HAP-1 (cell line): ENCODE data around the gene PGPEP1.

ENCODE experiments used
- DNase-seq, 2 experiments: peaks; one replicate each; pipeline ENCODE4 v3.0.0-alpha.2; 2016 to 2020; ENCODE audit warnings: low spot score in 2 of 2
- H3K27me3 ChIP-seq: fragments of 250-450 bp; sonication (Bioruptor Pico); 2 replicates; pipeline ENCODE4 v1.5.1; 2020; ENCODE audit warnings: low read depth, mild to moderate bottlenecking, moderate library complexity
- H3K36me3 ChIP-seq: fragments of 250-450 bp; sonication (Bioruptor Pico); replicated peaks from 2 replicates; pipeline ENCODE4 v1.5.1; 2020; ENCODE audit warnings: mild to moderate bottlenecking
- H3K4me1 ChIP-seq: fragments of 250-450 bp; sonication (Bioruptor Pico); 2 replicates; pipeline ENCODE4 v1.5.1; 2020; ENCODE audit warnings: mild to moderate bottlenecking
- H3K4me3 ChIP-seq: fragments of 250-450 bp; sonication (Bioruptor Pico); 2 replicates; pipeline ENCODE4 v1.5.1; 2020; ENCODE audit warnings: mild to moderate bottlenecking, moderate library complexity
- H3K9me3 ChIP-seq: fragments of 250-450 bp; sonication (Bioruptor Pico); 2 replicates; pipeline ENCODE4 v1.5.1; 2020; ENCODE audit warnings: mild to moderate bottlenecking, moderate library complexity
- in situ Hi-C: fragments of 300-500 bp; cut with MboI; formaldehyde crosslinking; loops from 3 replicates; pipeline ENCODE4 v1.14.3; 2020; ENCODE audit warnings: low sequenced_read_pairs, inconsistent platforms, mixed read lengths

Gene PGPEP1, protein sequence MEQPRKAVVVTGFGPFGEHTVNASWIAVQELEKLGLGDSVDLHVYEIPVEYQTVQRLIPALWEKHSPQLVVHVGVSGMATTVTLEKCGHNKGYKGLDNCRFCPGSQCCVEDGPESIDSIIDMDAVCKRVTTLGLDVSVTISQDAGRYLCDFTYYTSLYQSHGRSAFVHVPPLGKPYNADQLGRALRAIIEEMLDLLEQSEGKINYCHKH

DNA sequence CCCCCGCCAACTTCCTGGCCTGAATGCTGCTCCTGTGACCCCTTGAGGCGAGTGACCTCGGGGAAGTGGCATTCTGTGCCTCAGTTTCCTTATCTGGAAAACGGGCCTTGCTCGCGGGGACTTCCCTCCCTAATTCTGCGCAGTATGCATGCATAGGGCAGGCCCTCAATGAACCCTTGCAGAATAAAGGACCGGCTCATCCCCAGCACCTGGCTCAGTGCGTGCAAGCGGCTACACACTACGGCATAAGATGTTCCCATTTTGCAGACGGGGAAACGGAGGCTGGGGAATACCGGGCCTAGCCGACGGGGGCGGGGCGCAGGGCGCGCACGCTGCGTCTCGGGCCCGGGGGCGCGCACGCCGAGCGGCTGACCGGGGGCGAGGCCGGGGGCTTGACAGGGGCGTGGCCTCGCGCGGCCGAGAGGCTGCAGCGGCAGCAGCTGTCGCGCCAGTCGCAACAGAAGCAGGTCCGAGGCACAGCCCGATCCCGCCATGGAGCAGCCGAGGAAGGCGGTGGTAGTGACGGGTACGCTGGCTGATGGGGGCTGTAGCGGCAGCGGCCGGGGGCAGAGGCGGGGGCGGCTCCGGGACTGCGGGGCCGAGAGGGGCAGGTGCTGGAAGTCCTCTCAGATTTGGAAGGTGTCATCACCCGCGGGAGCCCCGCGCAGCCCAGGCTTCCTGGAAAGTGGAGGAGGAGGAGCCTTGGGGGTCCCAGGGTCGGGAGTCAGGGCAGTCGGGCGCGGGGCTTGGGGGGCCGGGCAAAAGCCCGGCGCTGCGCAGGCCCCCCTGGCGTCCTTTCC lies at the start of gene PGPEP1:
TSS of gene PGPEP1 (plus strand) at position 409 of the 800 bp plus-strand sequence. CDS start at position 493, 84 bp downstream.
- peak; percentile 38 to 81 for DNase-seq

DNA sequence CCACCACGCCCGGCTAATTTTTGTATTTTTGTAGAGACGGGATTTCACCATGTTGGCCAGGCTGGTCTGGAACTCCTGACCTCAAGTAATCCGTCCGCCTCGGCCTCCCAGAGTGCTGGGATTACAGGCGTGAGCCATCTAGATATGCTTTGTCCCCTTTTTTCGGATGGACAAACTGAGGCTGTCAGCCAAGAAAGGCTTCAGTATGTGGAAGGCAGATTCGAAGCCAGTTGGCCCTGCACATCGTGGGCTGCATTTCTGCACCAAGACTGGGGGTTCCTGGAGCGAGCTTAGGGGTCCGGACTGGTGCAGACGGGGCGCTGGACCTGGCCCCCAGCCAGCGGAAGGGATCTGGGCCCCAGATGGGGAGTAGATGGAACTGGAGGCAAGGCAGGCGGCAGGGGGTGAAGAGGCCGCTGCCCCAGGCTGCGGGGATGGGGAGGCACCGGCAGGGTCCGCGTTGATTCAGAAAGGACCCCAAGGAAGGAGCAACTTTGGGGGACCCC lies 49.3 kb upstream of the PGPEP1 start:
- in situ Hi-C loops: no loop called here
- Histone ChIP-seq H3K4me3 (peak overlapping the region; percentile 44), H3K9me3 (no peaks in the 10 kb centered on the region), H3K4me1 (peaks cover 26% of the 10 kb centered on the region), H3K36me3 (no peaks in the 10 kb centered on the region), H3K27me3 (no peaks in the 10 kb centered on the region)
- DNase-seq: no peak

More for the DNA sequence above, at the start of gene PGPEP1:
- Histone ChIP-seq H3K27me3 (no peaks in the 10 kb centered on the region), H3K36me3 (no peaks in the 10 kb centered on the region), H3K4me1 (peaks cover 4% of the 10 kb centered on the region), H3K9me3 (no peaks in the 10 kb centered on the region), H3K4me3 (peak within 1 kb of the TSS; percentile 68)
- in situ Hi-C loops: no loop called here

DNA sequence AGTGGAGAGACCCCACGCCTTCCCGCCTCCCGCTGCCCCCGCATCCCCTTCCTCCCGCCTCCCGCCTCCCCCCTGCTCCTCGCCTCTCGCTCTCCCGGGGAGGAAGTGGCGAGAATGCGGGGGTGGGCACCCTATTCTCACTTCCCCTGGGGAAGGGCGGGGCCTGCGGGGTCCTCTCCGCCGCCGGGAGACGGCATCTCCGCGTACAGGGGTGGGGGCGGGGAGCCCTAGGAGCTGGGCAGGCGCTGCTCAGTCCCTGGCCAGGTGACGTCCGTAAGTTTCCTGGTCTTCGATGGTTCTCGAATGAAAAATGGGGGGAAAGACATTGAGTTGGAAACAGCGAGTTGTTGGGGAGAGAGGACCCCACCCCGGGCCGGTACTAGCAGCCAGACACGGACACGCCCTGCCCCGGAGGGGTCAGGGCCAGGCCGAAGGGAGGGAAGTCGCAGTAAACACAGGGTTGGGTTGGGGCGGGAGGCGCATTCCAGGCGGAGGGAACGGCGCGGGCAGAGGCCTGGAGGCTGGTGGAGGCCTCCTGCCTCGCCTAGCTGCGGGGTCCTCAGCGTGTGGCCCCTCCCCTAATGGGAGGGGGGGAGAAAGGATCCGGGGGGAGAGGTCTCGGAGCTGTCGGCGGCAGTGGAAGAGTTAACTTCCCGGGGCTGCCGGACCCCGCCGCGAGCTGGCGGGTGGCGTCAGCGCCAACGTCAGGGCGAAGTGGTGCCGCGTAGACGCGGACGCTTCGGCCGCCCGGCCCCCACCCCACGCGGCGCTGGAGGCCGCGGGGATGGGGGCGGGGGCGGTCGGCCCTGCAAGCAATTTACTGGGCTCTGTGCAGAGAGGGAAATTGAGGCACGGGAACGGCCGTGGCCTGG lies 48.6 kb upstream of the PGPEP1 start:
- in situ Hi-C loops: no loop called here
- DNase-seq: peak; percentile 47 to 83
- Histone ChIP-seq H3K36me3 (no peaks in the 10 kb centered on the region), H3K4me3 (peak overlapping the region; percentile 44), H3K4me1 (peaks cover 26% of the 10 kb centered on the region), H3K9me3 (no peaks in the 10 kb centered on the region), H3K27me3 (no peaks in the 10 kb centered on the region)

DNA sequence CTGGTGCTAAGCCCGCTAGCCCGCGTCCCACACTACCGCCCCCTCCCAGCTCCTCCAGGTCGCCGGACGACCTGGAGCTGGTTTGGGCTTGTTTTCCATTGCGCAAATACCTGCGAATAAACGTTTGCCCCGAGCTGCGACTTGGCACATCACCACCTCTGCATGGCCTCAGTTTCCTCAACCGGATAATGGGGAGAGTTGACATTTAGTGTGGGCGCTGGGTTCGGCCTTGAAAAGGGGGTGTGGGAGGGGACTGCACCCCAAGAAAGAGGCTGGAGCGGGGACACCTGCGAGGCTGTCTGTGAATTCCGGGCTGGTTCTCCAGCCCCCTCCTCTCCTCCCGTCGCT lies 48.0 kb upstream of the PGPEP1 start:
- no peak for DNase-seq
- Histone ChIP-seq H3K36me3 (no peaks in the 10 kb centered on the region), H3K27me3 (no peaks in the 10 kb centered on the region), H3K9me3 (no peaks in the 10 kb centered on the region), H3K4me3 (peak overlapping the region; percentile 44), H3K4me1 (peaks cover 26% of the 10 kb centered on the region)
- in situ Hi-C loops: no loop called here

DNA sequence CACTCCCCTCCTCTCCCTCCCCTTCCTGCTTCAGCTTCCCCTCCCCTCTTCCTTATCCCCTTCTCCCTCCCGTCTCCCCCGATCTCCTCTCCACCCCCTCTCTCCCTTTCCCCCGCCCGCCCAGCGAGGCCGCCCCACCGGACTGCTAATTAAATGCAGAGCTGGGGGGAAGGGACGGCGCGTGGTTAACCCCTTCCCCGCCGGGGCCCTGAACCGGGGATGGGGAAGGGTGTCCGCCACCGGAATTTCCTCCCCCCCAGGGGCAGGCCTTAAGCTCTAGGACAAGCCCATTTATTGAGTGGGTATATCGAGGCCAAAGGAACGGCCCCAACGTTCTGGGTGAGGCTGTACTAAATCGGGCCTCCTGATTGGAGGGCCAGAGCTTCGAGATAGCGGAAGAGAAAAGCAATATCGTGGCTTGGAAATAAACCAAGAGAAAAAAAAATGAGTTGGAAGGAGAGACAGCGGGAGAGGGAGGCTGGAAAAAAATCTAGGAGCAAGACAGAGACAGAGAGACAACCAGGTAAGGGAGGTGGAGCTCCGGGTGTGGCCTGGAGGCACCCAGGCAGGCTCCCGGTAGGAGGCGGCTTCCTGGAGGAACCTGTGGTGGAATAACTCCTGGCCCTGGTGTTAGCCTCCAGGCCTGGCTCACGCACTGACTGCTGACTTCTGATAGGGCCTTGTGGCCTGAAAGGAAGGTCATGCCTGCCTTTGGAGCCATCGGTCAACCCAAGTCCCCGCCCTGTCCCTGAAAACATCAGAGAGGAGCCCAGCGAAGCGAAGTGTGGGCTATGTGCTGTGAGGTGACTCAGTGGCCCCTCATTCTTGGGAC lies 47.4 kb upstream of the PGPEP1 start:
- peak; percentile 77 to 92 for DNase-seq
- Histone ChIP-seq H3K4me3 (peak overlapping the region; percentile 44), H3K9me3 (no peaks in the 10 kb centered on the region), H3K27me3 (no peaks in the 10 kb centered on the region), H3K4me1 (peaks cover 26% of the 10 kb centered on the region), H3K36me3 (no peaks in the 10 kb centered on the region)
- in situ Hi-C loops: no loop called here

DNA sequence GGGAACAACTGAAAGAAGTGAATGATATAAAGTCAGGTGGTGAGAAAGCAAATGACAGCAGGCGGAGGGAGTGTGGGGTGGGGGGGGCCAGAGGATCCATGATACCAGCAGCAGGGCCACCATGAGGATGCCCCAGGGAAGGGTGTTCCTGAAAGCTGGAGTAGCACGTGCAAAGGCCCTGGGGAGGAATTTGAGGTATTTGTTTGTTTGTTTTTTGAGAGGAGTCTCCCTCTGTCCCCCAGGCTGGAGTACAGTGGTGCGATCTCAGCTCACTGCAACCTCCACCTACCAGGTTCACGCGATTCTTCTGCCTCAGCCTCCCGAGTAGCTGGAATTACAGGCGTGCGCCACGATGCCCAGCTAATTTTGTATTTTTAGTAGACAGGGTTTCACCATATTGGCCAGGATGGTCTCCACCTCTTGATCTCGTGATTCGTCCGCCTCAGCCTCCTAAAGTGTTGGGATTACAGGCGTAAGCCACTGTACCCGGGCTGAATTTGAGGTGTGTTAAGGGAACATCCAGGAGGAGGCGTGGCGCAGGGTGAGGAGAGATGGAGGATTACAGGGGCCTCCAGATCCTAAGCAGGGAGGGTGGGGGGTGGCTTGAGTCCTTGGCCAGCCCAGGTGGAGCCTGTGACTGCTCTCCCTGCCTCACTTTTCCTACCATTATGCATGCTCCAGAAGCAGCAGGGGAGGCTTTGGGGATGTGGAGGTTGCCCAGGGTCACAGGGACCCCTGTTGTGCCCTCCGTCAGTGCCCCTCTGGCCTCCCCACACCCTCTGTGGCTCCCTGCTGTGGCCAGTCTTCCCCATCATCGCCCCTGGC lies 46.5 kb upstream of the PGPEP1 start:
- Histone ChIP-seq H3K4me3 (no peak overlapping the region), H3K9me3 (no peaks in the 10 kb centered on the region), H3K36me3 (no peaks in the 10 kb centered on the region), H3K27me3 (no peaks in the 10 kb centered on the region), H3K4me1 (peaks cover 26% of the 10 kb centered on the region)
- in situ Hi-C loops: no loop called here
- DNase-seq: no peak

DNA sequence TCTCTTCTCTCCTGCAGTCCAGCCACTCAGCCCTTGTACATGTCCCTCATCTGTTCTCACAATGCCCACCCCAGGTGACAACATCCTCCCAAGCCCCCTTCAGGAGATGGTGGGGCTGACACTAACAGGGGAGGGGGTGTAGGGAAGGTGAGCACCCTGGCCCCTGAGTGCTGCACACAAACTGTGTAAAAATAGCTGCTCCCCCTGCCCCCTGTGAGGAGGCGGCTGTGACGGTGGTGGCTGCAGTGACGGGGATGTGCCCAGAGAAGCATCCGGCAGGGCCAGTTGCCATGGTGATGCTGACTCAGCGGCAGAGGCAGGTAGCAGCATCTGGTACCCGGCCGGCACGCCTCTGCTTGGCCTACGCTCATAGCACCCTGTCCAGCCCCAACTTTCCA lies 45.9 kb upstream of the PGPEP1 start:
- Histone ChIP-seq H3K9me3 (no peaks in the 10 kb centered on the region), H3K4me3 (no peak overlapping the region), H3K36me3 (no peaks in the 10 kb centered on the region), H3K4me1 (peaks cover 26% of the 10 kb centered on the region), H3K27me3 (no peaks in the 10 kb centered on the region)
- DNase-seq: no peak
- in situ Hi-C loops: no loop called here

DNA sequence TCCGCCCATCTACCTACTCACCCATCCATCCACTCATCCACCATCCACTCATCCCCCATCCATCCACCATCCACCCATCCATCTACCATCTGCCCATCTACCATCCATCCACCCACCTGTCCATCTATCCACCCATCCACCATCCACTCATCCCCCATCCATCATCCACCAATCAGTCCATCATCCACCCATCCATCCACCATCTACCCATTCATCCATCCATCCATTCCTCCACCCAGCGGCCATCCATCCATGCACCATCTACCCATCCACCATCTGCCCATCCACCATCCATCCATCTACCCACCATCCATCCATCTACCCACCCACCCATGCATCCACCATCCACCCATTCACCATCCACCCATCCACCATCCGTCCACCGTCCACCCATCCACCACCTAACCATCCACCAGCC lies 45.4 kb upstream of the PGPEP1 start:
- in situ Hi-C loops: no loop called here
- Histone ChIP-seq H3K9me3 (no peaks in the 10 kb centered on the region), H3K4me3 (no peak overlapping the region), H3K36me3 (no peaks in the 10 kb centered on the region), H3K27me3 (no peaks in the 10 kb centered on the region), H3K4me1 (peaks cover 26% of the 10 kb centered on the region)
- no peak for DNase-seq

DNA sequence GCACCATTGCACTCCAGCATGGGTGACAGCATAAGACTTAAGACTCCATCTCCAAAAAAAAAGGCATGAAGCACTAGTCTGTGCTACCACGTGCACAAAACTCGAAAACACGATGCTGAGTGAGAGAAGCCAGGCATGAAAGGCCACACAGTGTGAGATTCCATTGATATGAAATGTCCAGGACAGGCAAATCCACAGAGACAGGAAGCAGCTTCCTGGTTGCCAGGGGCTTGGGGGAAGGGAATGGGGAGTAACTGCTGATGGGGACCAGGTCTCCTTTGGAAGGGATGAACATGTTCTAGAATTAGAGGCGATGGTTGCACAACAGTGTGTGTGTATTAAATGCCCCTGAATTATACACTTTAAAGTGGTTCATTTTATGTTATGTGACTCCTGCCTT lies 43.1 kb upstream of the PGPEP1 start:
- DNase-seq: no peak
- in situ Hi-C loops: no loop called here

DNA sequence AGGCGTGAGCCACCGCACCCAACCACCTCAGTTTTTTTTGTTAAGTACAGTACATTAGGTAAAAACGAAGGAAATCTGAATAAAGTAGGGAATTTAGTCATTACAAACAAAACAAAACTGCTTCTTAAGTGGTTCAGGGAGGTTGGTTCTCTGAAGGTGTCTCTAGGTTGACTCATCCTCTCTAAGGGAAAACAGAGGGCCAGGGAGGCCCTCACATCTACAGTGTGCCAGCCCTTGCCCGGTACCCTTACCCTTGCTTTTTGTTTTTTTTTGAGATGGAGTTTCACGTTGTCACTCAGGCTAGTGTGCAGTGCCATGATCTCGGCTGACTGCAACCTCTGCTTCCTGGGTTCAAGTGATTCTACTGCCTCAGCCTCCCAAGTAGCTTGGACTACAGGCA lies 41.8 kb upstream of the PGPEP1 start:
- Histone ChIP-seq H3K4me1 (peaks cover 2% of the 10 kb centered on the region), H3K4me3 (no peak overlapping the region), H3K9me3 (no peaks in the 10 kb centered on the region), H3K36me3 (no peaks in the 10 kb centered on the region), H3K27me3 (no peaks in the 10 kb centered on the region)
- in situ Hi-C loops: no loop called here
- DNase-seq: no peak

More for the DNA sequence above, 43.1 kb upstream of the PGPEP1 start:
- no peak overlapping the region for H3K4me3 ChIP-seq
- H3K36me3 ChIP-seq: no peaks in the 10 kb centered on the region
- H3K9me3 ChIP-seq: no peaks in the 10 kb centered on the region
- H3K4me1 ChIP-seq: peaks cover 14% of the 10 kb centered on the region
- no peaks in the 10 kb centered on the region for H3K27me3 ChIP-seq

DNA sequence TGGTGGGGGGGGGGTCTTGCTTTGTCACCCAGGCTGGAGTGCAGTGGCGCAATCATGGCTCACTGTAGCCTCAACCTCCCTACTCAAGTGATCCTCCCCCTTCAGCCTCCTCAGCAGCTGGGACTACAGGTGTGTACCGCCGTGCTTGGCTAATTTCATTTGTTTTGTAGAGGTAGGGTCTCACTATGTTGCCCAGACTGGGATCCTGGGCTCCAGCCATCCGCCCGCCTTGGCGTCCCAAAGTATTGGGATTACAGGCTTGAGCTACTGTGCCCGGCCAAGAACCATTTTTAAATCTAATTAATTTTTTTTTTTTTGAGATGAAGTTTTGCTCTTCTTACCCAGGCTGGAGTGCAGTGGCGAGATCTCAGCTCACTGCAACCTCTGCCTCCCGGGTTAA lies 40.7 kb upstream of the PGPEP1 start:
- DNase-seq: no peak
- Histone ChIP-seq H3K4me3 (no peak overlapping the region), H3K9me3 (no peaks in the 10 kb centered on the region), H3K27me3 (no peaks in the 10 kb centered on the region), H3K4me1 (peaks cover 3% of the 10 kb centered on the region), H3K36me3 (no peaks in the 10 kb centered on the region)
- in situ Hi-C loops: no loop called here

DNA sequence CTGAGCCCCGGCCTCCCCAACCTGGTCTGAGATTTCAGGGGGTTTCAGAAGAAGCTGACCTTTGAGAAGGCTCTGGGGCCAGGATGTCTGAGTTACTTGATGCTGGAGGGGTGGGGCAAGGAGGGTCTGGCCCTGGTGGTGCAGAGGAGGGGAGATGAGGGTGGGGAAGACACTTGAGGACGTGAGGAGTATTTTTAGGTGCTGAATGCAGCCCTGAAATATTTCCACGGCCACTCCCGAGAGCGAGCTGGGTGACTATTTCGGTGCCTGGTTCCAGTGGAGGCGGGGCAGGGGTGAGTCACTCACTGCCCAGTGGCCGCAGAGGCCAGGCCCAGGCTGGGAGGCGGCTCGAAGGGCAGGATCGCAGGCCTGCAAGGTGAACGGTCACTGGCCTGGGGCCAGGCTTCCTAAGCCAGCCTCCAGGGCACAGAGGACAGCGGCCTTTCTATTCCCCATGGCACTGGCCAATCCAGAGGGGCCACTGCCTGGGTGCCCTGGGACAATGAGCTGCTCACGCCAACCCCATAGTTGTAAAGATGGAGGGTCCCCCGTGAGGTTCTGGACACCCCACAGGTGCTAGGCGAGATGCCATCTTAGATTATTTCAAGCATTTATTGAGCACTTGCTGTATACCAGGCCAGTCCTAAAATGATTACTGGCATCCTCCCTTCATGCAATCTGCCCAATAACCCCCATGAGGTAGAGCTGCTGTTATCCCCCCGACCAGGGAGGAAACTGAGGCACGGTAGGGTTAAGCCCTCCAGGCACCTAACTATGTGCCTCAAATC lies 39.3 kb upstream of the PGPEP1 start:
- in situ Hi-C loops: no loop called here
- no peaks in the 10 kb centered on the region for H3K36me3 ChIP-seq
- H3K9me3 ChIP-seq: no peaks in the 10 kb centered on the region
- peaks cover 11% of the 10 kb centered on the region for H3K4me1 ChIP-seq
- no peaks in the 10 kb centered on the region for H3K27me3 ChIP-seq
- no peak overlapping the region for H3K4me3 ChIP-seq
- DNase-seq: no peak
